GM18951 (cell line): ENCODE data around the gene CCDC24.

ENCODE experiments used
- POLR2A ChIP-seq: IDR thresholded peaks from 4 replicates; pipeline ENCODE4 v1.6.1; 2011; ENCODE audit warnings: mild to moderate bottlenecking; ENCODE audit not compliant: insufficient read length, insufficient read depth; ENCODE audit errors: extremely low read depth
- in situ Hi-C: fragments of 300-500 bp; cut with MboI; formaldehyde crosslinking; loops from one replicate; pipeline ENCODE4 v1.12.0; 2022; ENCODE audit warnings: low sequenced_read_pairs, mixed read lengths, inconsistent platforms; ENCODE audit not compliant: unreplicated experiment

The CCDC24 gene

GRCh38 chr1:43991476-43992231 is at the start of gene CCDC24:
Gene CCDC24 (plus strand): TSS chr1:43991599. CDS start chr1:43991879, 280 bp downstream.
- peak; percentile 39 for TF ChIP-seq POLR2A
- in situ Hi-C loops: no loop called here

- TF ChIP-seq POLR2A: no peak
- in situ Hi-C loops: no loop called here
Measured at GRCh38 chr1:43942411-43942810, 49.0 kb upstream of the CCDC24 start.

- in situ Hi-C loops: no loop called here
- TF ChIP-seq POLR2A: no peak
Measured at GRCh38 chr1:43944860-43945259, 46.5 kb upstream of the CCDC24 start.

GRCh38 chr1:43945674-43946235 is 45.6 kb upstream of the CCDC24 start:
- TF ChIP-seq POLR2A: no peak
- in situ Hi-C loops: no loop called here

GRCh38 chr1:43946236-43947060 is 45.0 kb upstream of the CCDC24 start, which contains the start of gene IPO13:
Gene IPO13 (plus strand): TSS chr1:43946950. CDS start chr1:43947601, 651 bp downstream.
- peak; percentile 94 for TF ChIP-seq POLR2A
- in situ Hi-C loops: no loop called here

GRCh38 chr1:43947061-43947873 is 44.1 kb upstream of the CCDC24 start:
- no peak for TF ChIP-seq POLR2A
- in situ Hi-C loops: no loop called here

GRCh38 chr1:43947874-43948437 is 43.4 kb upstream of the CCDC24 start:
- in situ Hi-C loops: no loop called here
- no peak for TF ChIP-seq POLR2A

GRCh38 chr1:43949678-43950077 is 41.7 kb upstream of the CCDC24 start:
- in situ Hi-C loops: no loop called here
- TF ChIP-seq POLR2A: no peak

- TF ChIP-seq POLR2A: no peak
- in situ Hi-C loops: no loop called here
Measured at GRCh38 chr1:43951021-43951985, 40.1 kb upstream of the CCDC24 start.

GRCh38 chr1:43952731-43953346 is 38.6 kb upstream of the CCDC24 start:
- no peak for TF ChIP-seq POLR2A
- in situ Hi-C loops: no loop called here

GRCh38 chr1:43953361-43953760 is 38.0 kb upstream of the CCDC24 start:
- in situ Hi-C loops: no loop called here
- TF ChIP-seq POLR2A: no peak
